ENCODE results near the gene IL32.
A peak's percentile ranks its signal among the peaks of the same experiment; 100 is the strongest.

IL32 gene

DNA sequence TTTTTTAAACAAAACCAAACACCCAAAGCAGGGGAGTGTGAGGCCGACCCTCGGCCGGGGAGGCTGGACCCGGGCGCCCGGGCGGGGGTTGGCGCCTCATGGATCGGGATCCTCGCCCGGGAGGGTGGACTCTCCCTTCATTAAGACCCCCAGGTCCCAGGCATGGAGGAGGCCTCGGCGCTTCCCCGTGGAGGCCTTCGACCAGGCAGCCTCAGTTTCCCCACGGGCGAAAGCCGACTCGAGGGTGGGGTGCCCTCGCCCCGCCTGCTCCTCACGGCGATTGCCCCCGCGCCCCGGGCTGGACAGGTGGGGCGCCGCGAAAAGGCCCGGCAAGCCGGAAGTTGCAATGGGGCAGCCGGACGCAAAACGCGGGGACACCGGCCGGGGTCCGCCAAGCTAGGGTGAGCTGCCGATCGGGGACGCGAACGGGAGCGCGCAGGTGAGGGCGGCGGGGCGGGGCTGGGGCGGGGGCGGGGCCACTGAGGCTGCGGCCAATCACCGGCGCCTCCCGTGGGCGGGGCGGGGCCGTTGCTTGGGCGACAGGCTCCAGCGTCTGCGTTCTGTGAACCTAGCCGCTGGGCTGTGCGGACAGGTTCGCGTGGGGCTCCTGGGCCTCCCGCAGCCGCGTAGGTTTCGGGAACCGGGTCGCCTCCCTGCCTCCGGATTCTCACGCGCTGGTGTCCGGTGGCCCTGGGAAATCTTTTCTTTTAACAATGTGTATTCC, 40.9 kb downstream of the IL32 start:
- peaks cover 2% of the 10 kb centered on the region for H3K4me1 ChIP-seq (ENCODE audit: control insufficient read depth, insufficient read depth, low read length)
- DNase-seq (ENCODE audit: low read depth, low spot score): no peak
- H3K27ac ChIP-seq (ENCODE audit: low read length): no peak overlapping the region
- H3K36me3 ChIP-seq (ENCODE audit: control insufficient read depth, insufficient read depth, low read length): no peaks in the 10 kb centered on the region
- no peaks in the 10 kb centered on the region for H3K9me3 ChIP-seq (ENCODE audit: control insufficient read depth, insufficient read depth, low read length)
- no CpG with 5 or more reads among the region's 74 CpGs for WGBS (ENCODE audit: insufficient coverage, insufficient read length)
- peak overlapping the region; percentile 69; the same call in 1 of the 2 replicates for H3K4me3 ChIP-seq (ENCODE audit: low read length)
- H3K27me3 ChIP-seq (ENCODE audit: control insufficient read depth, insufficient read depth, low read length): no peaks in the 10 kb centered on the region

- Histone ChIP-seq H3K27ac (ENCODE audit: low read length) (no peak within 1 kb of the TSS), H3K4me3 (ENCODE audit: low read length) (peak within 1 kb of the TSS; percentile 89), H3K9me3 (ENCODE audit: control insufficient read depth, insufficient read depth, low read length) (no peaks in the 10 kb centered on the region), H3K36me3 (ENCODE audit: control insufficient read depth, insufficient read depth, low read length) (peaks cover 7% of the 10 kb centered on the region; the same call in 1 of the 2 replicates), H3K27me3 (ENCODE audit: control insufficient read depth, insufficient read depth, low read length) (no peaks in the 10 kb centered on the region), H3K4me1 (ENCODE audit: control insufficient read depth, insufficient read depth, low read length) (no peaks in the 10 kb centered on the region)
- no CpG with 5 or more reads among the region's 23 CpGs for WGBS (ENCODE audit: insufficient coverage, insufficient read length)
- no peak for DNase-seq (ENCODE audit: low read depth, low spot score)
These were observed 46.8 kb downstream of the IL32 start, which contains the start of gene ZNF205 for GRCh38 chr16:3112058-3112880. Gene ZNF205 (plus strand): TSS chr16:3112586. CDS start chr16:3113431, 845 bp downstream.

DNA sequence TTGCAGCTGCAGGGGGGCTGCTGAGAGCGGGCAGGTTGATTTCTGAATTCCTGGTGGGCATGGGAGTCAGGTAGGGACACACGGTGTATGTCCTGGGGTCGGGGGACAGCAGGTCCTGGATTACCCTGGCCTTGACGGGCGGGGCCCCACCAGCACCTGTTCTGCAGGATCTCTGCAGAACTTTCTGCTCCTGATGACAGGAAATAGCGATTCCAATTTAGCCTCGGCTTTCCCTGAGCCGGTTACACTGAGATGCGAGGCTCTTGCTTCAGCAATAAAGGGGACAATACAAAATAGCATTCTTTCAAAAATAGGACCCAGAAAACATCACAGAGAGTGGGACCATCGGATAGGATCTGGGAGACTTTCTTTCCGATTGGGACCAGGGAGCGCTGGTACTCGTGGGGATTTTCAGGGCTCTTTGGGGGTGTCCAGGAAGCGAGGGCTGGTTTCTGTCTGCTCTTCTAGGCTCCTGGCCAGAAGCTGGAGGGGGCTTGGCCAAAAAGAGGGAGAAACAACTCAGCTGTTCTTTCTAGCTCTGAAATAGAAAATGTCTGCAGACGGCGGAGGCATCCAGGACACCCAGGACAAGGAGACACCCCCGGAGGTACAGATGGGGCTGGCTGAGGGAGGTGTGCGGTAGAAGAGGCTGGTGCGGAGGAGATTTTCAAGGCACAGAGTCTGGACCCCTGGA, 47.6 kb downstream of the IL32 start:
- H3K36me3 ChIP-seq (ENCODE audit: control insufficient read depth, insufficient read depth, low read length): peaks cover 8% of the 10 kb centered on the region
- H3K4me1 ChIP-seq (ENCODE audit: control insufficient read depth, insufficient read depth, low read length): no peaks in the 10 kb centered on the region

DNA sequence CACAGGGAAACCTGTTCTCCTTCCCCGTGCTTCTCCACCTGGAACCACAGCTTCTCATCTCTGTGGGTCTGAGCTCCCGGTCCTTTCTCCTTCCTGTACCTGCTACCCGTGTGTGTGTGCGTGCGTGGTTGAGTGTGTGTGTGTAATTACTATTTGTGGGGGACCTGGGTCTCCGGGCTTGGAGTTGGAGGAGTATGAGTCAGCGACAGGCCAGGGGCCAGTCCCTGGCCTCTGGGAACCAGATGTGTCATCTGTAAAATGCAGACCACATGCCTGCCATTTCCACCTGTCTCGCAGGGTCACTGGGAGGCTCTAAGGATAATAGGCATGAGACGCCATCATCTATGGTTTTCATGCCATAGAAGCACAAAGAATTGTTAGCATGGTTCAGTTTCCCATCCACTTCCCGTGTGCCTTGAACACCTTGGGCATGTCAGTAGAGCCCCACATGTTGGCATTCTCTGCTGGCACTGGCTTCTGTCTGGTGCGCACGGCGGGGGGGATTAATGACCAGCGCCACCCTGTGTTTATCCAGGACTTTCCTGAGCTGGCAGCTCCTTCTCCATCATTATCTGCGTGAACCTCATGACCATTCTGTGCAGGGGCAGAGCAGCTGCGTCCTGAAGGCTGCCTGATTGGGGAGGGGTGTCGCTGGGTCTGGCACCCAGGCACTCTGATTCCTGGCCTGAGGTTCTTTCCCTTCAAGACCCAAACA, 48.5 kb downstream of the IL32 start:
- H3K27me3 ChIP-seq (ENCODE audit: control insufficient read depth, insufficient read depth, low read length): no peaks in the 10 kb centered on the region
- no peak overlapping the region for H3K27ac ChIP-seq (ENCODE audit: low read length)
- no peak overlapping the region for H3K4me3 ChIP-seq (ENCODE audit: low read length)
- no CpG with 5 or more reads among the region's 17 CpGs for WGBS (ENCODE audit: insufficient coverage, insufficient read length)
- DNase-seq (ENCODE audit: low read depth, low spot score): no peak
- H3K9me3 ChIP-seq (ENCODE audit: control insufficient read depth, insufficient read depth, low read length): no peaks in the 10 kb centered on the region
- H3K4me1 ChIP-seq (ENCODE audit: control insufficient read depth, insufficient read depth, low read length): no peaks in the 10 kb centered on the region
- H3K36me3 ChIP-seq (ENCODE audit: control insufficient read depth, insufficient read depth, low read length): peaks cover 13% of the 10 kb centered on the region

More for the DNA sequence above, 47.6 kb downstream of the IL32 start:
- no peak for DNase-seq (ENCODE audit: low read depth, low spot score)
- H3K4me3 ChIP-seq (ENCODE audit: low read length): peak overlapping the region; percentile 89
- no CpG with 5 or more reads among the region's 19 CpGs for WGBS (ENCODE audit: insufficient coverage, insufficient read length)
- no peaks in the 10 kb centered on the region for H3K27me3 ChIP-seq (ENCODE audit: control insufficient read depth, insufficient read depth, low read length)
- no peak overlapping the region for H3K27ac ChIP-seq (ENCODE audit: low read length)
- H3K9me3 ChIP-seq (ENCODE audit: control insufficient read depth, insufficient read depth, low read length): no peaks in the 10 kb centered on the region

GRCh38 chr16:3115003-3115402, 49.6 kb downstream of the IL32 start:
- WGBS (ENCODE audit: insufficient coverage, insufficient read length): no CpG with 5 or more reads among the region's 12 CpGs
- no peaks in the 10 kb centered on the region for H3K27me3 ChIP-seq (ENCODE audit: control insufficient read depth, insufficient read depth, low read length)
- no peak for DNase-seq (ENCODE audit: low read depth, low spot score)
- H3K36me3 ChIP-seq (ENCODE audit: control insufficient read depth, insufficient read depth, low read length): peaks cover 22% of the 10 kb centered on the region
- H3K9me3 ChIP-seq (ENCODE audit: control insufficient read depth, insufficient read depth, low read length): no peaks in the 10 kb centered on the region
- peaks cover 1% of the 10 kb centered on the region; the same call in 1 of the 2 replicates for H3K4me1 ChIP-seq (ENCODE audit: control insufficient read depth, insufficient read depth, low read length)
- H3K4me3 ChIP-seq (ENCODE audit: low read length): no peak overlapping the region
- H3K27ac ChIP-seq (ENCODE audit: low read length): no peak overlapping the region

GRCh38 chr16:3115561-3115960, 50.1 kb downstream of the IL32 start:
- DNase-seq (ENCODE audit: low read depth, low spot score): no peak
- Histone ChIP-seq H3K9me3 (ENCODE audit: control insufficient read depth, insufficient read depth, low read length) (no peaks in the 10 kb centered on the region), H3K36me3 (ENCODE audit: control insufficient read depth, insufficient read depth, low read length) (peaks cover 24% of the 10 kb centered on the region), H3K4me3 (ENCODE audit: low read length) (no peak overlapping the region), H3K27ac (ENCODE audit: low read length) (no peak overlapping the region), H3K27me3 (ENCODE audit: control insufficient read depth, insufficient read depth, low read length) (no peaks in the 10 kb centered on the region), H3K4me1 (ENCODE audit: control insufficient read depth, insufficient read depth, low read length) (peaks cover 1% of the 10 kb centered on the region; the same call in 1 of the 2 replicates)
- WGBS (ENCODE audit: insufficient coverage, insufficient read length): no CpG with 5 or more reads among the region's 14 CpGs

GRCh38 chr16:3118204-3118790, 52.9 kb downstream of the IL32 start:
- peaks cover 24% of the 10 kb centered on the region for H3K36me3 ChIP-seq (ENCODE audit: control insufficient read depth, insufficient read depth, low read length)
- no peak overlapping the region for H3K27ac ChIP-seq (ENCODE audit: low read length)
- no peaks in the 10 kb centered on the region for H3K9me3 ChIP-seq (ENCODE audit: control insufficient read depth, insufficient read depth, low read length)
- DNase-seq (ENCODE audit: low read depth, low spot score): no peak
- no peaks in the 10 kb centered on the region for H3K27me3 ChIP-seq (ENCODE audit: control insufficient read depth, insufficient read depth, low read length)
- WGBS (ENCODE audit: insufficient coverage, insufficient read length): no CpG with 5 or more reads among the region's 16 CpGs
- H3K4me1 ChIP-seq (ENCODE audit: control insufficient read depth, insufficient read depth, low read length): peaks cover 1% of the 10 kb centered on the region; the same call in 1 of the 2 replicates
- H3K4me3 ChIP-seq (ENCODE audit: low read length): no peak overlapping the region

DNA sequence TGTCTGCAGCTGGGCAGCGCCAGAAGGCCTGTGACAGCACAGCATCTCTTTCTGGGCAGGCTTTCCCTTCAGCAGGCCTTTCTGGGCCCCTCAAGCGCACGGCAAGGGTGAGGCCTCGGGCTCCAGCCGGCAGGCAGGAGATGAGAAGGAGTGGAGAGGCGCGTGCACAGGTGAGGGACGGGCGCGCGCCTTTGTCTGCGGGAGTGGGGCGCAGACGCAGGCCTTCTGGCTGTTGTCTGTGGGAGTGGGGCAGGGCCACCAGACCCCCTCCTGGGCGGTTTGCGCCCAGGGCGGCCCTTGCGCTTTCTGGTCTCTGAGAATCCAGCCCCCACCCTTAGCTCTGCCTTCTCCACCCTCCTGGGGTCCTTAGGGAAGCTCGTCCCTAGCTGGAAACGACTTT, 53.4 kb downstream of the IL32 start:
- Histone ChIP-seq H3K4me3 (ENCODE audit: low read length) (no peak overlapping the region), H3K9me3 (ENCODE audit: control insufficient read depth, insufficient read depth, low read length) (no peaks in the 10 kb centered on the region), H3K36me3 (ENCODE audit: control insufficient read depth, insufficient read depth, low read length) (peaks cover 24% of the 10 kb centered on the region), H3K27ac (ENCODE audit: low read length) (no peak overlapping the region), H3K27me3 (ENCODE audit: control insufficient read depth, insufficient read depth, low read length) (no peaks in the 10 kb centered on the region), H3K4me1 (ENCODE audit: control insufficient read depth, insufficient read depth, low read length) (peaks cover 1% of the 10 kb centered on the region; the same call in 1 of the 2 replicates)
- no CpG with 5 or more reads among the region's 20 CpGs for WGBS (ENCODE audit: insufficient coverage, insufficient read length)
- DNase-seq (ENCODE audit: low read depth, low spot score): no peak
